CD4-positive, alpha-beta T cell treated with Interleukin-15 for 4 hours (primary cell): ENCODE results near the gene KRTAP10-1.

Experiments used
- DNase-seq: peaks from one replicate; pipeline ENCODE4 v3.0.0-alpha.2; 2020; ENCODE audit warnings: low spot score

Gene KRTAP10-1

GRCh38 chr21:44527983-44528633, 11.9 kb downstream of the KRTAP10-1 start:
- DNase-seq = no peak

GRCh38 chr21:44527156-44527982, 12.6 kb downstream of the KRTAP10-1 start:
- no peak for DNase-seq

GRCh38 chr21:44526096-44526997, 13.6 kb downstream of the KRTAP10-1 start:
- no peak for DNase-seq

GRCh38 chr21:44525391-44526095, 14.5 kb downstream of the KRTAP10-1 start:
- DNase-seq = no peak

GRCh38 chr21:44524414-44525371, 15.3 kb downstream of the KRTAP10-1 start:
- no peak for DNase-seq

- DNase-seq = no peak
Measured at GRCh38 chr21:44523567-44524413, 16.2 kb downstream of the KRTAP10-1 start.

GRCh38 chr21:44522753-44523204, 17.2 kb downstream of the KRTAP10-1 start:
- no peak for DNase-seq

GRCh38 chr21:44521928-44522752, 17.9 kb downstream of the KRTAP10-1 start:
- no peak for DNase-seq

GRCh38 chr21:44521301-44521927, 18.6 kb downstream of the KRTAP10-1 start:
- no peak for DNase-seq

GRCh38 chr21:44520326-44521300, 19.4 kb downstream of the KRTAP10-1 start:
- no peak for DNase-seq

GRCh38 chr21:44519346-44520325, 20.4 kb downstream of the KRTAP10-1 start:
- DNase-seq = no peak

GRCh38 chr21:44518686-44519085, 21.3 kb downstream of the KRTAP10-1 start:
- DNase-seq = no peak

- DNase-seq = no peak
Measured at GRCh38 chr21:44517175-44517899, 22.7 kb downstream of the KRTAP10-1 start.

GRCh38 chr21:44516828-44517174, 23.2 kb downstream of the KRTAP10-1 start:
- DNase-seq = no peak

GRCh38 chr21:44516342-44516741, 23.7 kb downstream of the KRTAP10-1 start:
- DNase-seq = no peak
